HG03571 (cell line): Measurements from ENCODE around the gene MEIOSIN.
"Not testable (repeated sequence)": the region's sequence is repeated elsewhere in the genome, so short reads cannot be mapped to it uniquely, and the experiment has no call there.

Experiments used
- ATAC-seq: cut with Tn5 transposase; IDR thresholded peaks from one replicate; pipeline ENCODE4 v1.9.1; 2021; ENCODE audit not compliant: unreplicated experiment

The MEIOSIN gene

DNA sequence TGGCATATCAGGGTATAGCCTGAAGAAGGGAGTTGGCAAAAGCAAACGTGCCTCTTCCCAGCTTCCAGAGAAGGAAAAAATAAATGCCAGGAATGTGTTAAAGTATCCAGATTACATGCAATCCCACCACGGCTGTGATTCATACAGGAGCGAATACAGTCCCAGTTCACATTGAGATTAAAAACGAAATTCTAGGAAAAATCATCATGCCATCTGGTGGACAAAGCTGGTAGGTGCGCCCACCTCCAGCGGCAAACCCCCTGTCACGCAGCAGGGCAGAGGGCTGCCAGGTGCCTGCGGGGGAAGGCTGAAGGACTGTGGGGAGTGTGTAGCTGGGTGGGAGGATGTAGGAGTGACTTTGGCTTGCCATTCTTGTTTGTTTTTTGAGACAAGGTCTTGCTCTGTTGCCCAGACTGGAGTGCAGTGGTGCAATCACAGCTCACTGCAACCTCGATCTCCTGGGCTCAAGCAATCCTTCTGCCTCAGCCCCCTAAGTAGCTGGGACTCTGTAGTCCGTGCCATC is 65.8 kb downstream of the MEIOSIN start:
- no peak for ATAC-seq

- not testable (repeated sequence) for ATAC-seq
Measured at GRCh38 chr19:45799541-45799940, 66.3 kb downstream of the MEIOSIN start.

- no peak for ATAC-seq
Measured at GRCh38 chr19:45800070-45800553, 66.9 kb downstream of the MEIOSIN start.

DNA sequence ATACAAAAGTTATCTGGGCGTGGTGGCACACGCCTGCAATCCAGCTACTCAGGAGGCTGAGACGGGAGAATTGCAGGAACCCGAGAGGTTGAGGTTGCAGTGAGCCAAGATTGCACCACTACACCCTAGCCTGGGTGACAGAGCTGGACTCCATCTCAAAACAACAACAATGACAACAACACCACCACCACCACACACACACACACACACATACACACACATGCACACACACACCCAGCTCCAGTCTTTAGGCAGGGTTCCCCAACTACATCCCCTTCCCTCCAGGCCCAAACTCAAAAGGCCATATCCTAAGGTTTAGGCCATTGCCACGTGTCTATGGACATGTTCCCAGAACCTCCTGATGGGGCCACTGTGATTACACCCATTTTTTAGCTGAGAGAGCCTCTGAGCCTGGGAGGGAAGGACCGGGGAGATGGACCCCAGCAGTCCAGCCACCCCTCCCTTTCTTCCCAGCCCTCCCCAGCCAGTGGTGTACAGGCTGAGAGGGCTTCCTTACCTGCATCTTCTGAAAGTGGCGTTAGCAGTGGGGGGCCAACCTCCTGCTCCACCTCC is 68.5 kb downstream of the MEIOSIN start:
- ATAC-seq: no peak

DNA sequence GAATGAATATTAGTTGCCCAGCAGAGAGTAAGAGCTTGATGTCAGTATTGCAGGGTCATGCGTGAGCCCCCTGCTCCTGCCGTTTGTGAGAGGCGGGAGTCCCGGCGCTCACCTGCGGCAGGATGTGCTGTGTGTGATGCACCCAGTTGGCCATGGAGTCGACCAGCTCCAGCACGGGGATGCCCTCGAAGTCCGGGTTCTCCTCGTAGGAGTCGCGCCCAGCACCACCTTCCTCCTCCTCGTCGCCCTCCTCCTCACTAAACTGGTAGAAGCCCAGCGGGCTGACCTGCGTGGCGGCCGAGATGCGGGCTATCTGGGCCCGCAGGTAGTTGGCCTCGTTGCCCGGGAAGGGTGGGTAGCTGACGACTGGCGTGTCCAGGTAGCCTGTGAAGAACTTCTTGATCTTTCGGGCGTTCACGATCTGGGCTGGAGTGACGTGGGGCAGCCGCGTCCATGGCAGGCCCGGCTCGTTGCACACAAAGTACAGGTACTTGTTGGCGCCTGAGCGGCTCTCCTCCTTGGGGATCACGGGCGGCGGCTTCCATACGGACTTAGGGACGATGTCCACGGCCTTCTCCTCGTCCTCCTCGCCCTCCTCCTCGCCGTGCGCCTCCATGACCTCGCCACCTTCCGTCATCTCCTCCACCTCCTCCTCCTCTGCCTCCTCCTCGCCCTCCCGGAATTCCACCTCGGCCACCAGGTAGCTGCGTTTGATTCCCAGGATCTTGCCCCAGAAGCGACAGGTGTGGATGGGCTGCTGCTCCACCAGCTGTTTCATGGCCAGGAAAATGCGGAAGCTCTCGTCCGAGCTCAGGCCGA is 71.1 kb downstream of the MEIOSIN start:
- no peak for ATAC-seq

- ATAC-seq: no peak
Measured at GRCh38 chr19:45804959-45805230, 71.7 kb downstream of the MEIOSIN start.

DNA sequence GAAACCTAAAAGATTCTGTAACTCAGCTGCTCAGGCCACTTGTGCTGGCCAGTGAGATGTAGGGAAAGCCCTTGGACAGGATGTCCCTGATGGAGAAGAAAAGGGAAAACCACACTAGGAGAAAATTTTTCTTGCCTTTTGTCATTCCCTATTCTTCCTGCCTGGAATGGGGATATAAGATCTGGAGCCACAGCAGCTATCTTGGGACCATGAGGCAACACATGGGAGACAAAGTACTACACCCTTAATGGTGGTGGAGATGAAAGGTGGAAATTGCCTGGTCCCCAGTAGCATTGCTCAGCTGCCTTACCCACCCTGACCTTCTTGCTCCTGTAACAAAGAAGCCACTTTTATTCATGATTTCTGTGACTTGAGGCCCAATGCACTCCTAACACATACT is 72.5 kb downstream of the MEIOSIN start:
- ATAC-seq: no peak

DNA sequence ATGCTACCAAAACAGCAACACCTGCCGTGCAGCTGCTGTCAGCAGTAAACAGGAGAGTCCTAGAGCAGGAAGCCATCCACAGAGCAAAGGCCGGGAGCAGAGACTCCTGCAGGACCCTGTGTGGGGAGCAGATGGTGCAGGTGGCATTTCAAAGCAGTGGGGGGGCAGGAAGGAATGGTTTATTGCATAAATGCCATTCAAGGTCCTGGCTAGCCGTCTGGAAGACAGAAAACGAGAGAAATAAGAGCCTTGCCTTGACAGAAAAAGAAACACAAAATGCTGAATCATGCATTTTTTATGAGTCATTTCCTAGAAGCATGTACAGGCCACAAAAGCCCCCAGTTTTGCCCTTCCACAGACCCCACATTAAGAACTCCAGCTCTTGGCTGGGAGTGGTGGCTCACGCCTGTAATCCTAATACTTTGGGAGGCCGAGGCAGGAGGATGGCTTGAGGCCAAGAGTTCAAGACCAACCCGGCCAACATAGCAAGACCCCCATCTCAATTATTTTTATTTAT is 76.5 kb downstream of the MEIOSIN start:
- ATAC-seq: no peak

DNA sequence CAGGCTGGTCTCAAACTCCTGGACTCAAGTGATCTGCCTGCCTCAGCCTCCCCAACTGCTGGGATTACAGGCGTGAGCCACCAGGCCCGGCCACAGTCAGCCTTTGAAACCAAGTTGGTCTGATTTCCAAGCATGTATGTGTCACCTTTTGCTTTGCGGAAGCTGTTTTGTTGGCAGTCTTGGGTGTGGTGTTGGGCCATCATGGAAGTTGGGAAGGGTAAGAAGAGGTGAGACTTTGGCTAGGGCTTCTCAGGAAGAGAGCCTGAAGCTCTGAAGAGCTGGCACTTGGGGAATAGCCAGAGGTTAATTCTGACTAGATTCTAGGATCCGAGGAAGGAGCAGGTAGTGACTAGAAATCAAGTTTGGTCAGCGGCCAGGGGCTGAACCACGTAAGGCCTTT is 79.1 kb downstream of the MEIOSIN start:
- ATAC-seq: no peak
